ENCODE results near the gene COL17A1.

COL17A1 gene

GRCh38 chr10:104034401-104035193 lies 51.1 kb downstream of the COL17A1 start:
- no peak for TF ChIP-seq CTCF (IDR thresholded peaks at IDR 0.05; ENCODE audit: borderline replicate concordance, insufficient read depth, low read depth, low read length)

GRCh38 chr10:104033966-104034365 lies 51.7 kb downstream of the COL17A1 start:
- TF ChIP-seq CTCF (IDR thresholded peaks at IDR 0.05; ENCODE audit: borderline replicate concordance, insufficient read depth, low read depth, low read length): no peak

More at GRCh38 chr10:104034401-104035193, 51.1 kb downstream of the COL17A1 start:
- H3K4me3 ChIP-seq (ENCODE audit: low read depth, low read length): no peak overlapping the region

GRCh38 chr10:104033401-104033930 lies 52.2 kb downstream of the COL17A1 start:
- no peak for TF ChIP-seq CTCF (IDR thresholded peaks at IDR 0.05; ENCODE audit: borderline replicate concordance, insufficient read depth, low read depth, low read length)
- H3K4me3 ChIP-seq (ENCODE audit: low read depth, low read length): no peak overlapping the region

More at GRCh38 chr10:104033966-104034365, 51.7 kb downstream of the COL17A1 start:
- H3K4me3 ChIP-seq (ENCODE audit: low read depth, low read length): no peak overlapping the region

GRCh38 chr10:104032144-104032775 lies 53.4 kb downstream of the COL17A1 start:
- no peak for TF ChIP-seq CTCF (IDR thresholded peaks at IDR 0.05; ENCODE audit: borderline replicate concordance, insufficient read depth, low read depth, low read length)
- H3K4me3 ChIP-seq (ENCODE audit: low read depth, low read length): no peak overlapping the region

- no peak overlapping the region for H3K4me3 ChIP-seq (ENCODE audit: low read depth, low read length)
- TF ChIP-seq CTCF (IDR thresholded peaks at IDR 0.05; ENCODE audit: borderline replicate concordance, insufficient read depth, low read depth, low read length): no peak
These were observed 54.0 kb downstream of the COL17A1 start for GRCh38 chr10:104031631-104032030.

GRCh38 chr10:104029521-104029860 lies 56.2 kb downstream of the COL17A1 start:
- H3K4me3 ChIP-seq (ENCODE audit: low read depth, low read length): no peak overlapping the region
- TF ChIP-seq CTCF (IDR thresholded peaks at IDR 0.05; ENCODE audit: borderline replicate concordance, insufficient read depth, low read depth, low read length): no peak

All from GM12875 (cell line).